ENCODE measurements around the gene CCL26. TPM values are rescaled to one million over a fixed set of nuclear protein-coding genes. Genes with fewer than 3 reads are reported as not detected.

Gene CCL26
- total and polyA plus RNA-seq, 2 of the 13 experiments (the other 11 are each of a cell fraction or from before 2014, with no cell fraction given), result 0.16 TPM; not detected in 1

- TF ChIP-seq RERE (CRISPR knock-in tag; IDR thresholded peaks at IDR 0.05; ENCODE audit: low read depth), result peak; percentile 67; the same call in 1 of the 2 replicates
- TF ChIP-seq GFI1 (CRISPR knock-in tag; IDR thresholded peaks at IDR 0.05; ENCODE audit: borderline replicate concordance), result peak; percentile 91
- 0 out of 2 replicates have a peak, but pooled peaks have one; percentile 28 for TF ChIP-seq UBTF (CRISPR knock-in tag; IDR thresholded peaks at IDR 0.05)
- TF ChIP-seq ZBED4 (CRISPR knock-in tag; IDR thresholded peaks at IDR 0.05; ENCODE audit: borderline replicate concordance), result no peak
- TF ChIP-seq SRSF4 (IDR thresholded peaks at IDR 0.05; ENCODE audit: low read depth, low read length, poor library complexity, severe bottlenecking), result no peak
- TF ChIP-seq CTCF (CRISPR knock-in tag; IDR thresholded peaks at IDR 0.05), result 0 out of 2 replicates have a peak, but pooled peaks have one; percentile 26
These were observed 44.0 kb downstream of the CCL26 start (continued) for GRCh38 chr7:75727881-75728593.

Measured in HepG2 (cell line).